Liver (tissue), 3 donors: ENCODE results near the gene GPHA2.

Source experiments
- CTCF ChIP-seq: fragments of 150-350 bp; IDR thresholded peaks from 2 replicates; pipeline ENCODE4 v1.5.1; 2017; ENCODE audit warnings: improper control_type of control experiment, low read depth, low read length; ENCODE audit not compliant: missing input control
- EGR1 ChIP-seq, 2 donors: IDR thresholded peaks; 2 replicates each; pipeline ENCODE4 v1.6.1; 2016 to 2018; ENCODE audit warnings: antibody characterized with exemption in 2 of 2, low read depth in 2 of 2
- GABPA ChIP-seq, 2 donors: IDR thresholded peaks in 1 of 2; conservative IDR thresholded peaks in 1 of 2; 2 replicates each; pipeline ENCODE4 v1.6.1; 2016; ENCODE audit warnings: antibody characterized with exemption in 2 of 2, mild to moderate bottlenecking in 1 of 2, moderate library complexity in 1 of 2
- JUND ChIP-seq, 2 donors: IDR thresholded peaks; 2 replicates each; pipeline ENCODE4 v1.6.1; 2016; ENCODE audit warnings: antibody characterized with exemption in 2 of 2
- MAX ChIP-seq: IDR thresholded peaks from 2 replicates; pipeline ENCODE4 v1.6.1; 2016; ENCODE audit warnings: antibody characterized with exemption
- NR2F2 ChIP-seq: IDR thresholded peaks from 2 replicates; pipeline ENCODE4 v1.6.1; 2016; ENCODE audit warnings: antibody characterized with exemption
- RAD21 ChIP-seq, 2 donors: IDR thresholded peaks; 2 replicates each; pipeline ENCODE4 v1.6.1; 2016; ENCODE audit warnings: antibody characterized with exemption in 2 of 2, mild to moderate bottlenecking in 2 of 2
- REST ChIP-seq: IDR thresholded peaks from 2 replicates; pipeline ENCODE4 v1.6.1; 2016; ENCODE audit warnings: antibody characterized with exemption, mild to moderate bottlenecking
- RXRA ChIP-seq, 2 donors: IDR thresholded peaks; 2 replicates each; pipeline ENCODE4 v1.6.1; 2017 to 2018; ENCODE audit warnings: antibody characterized with exemption in 2 of 2, mild to moderate bottlenecking in 1 of 2
- SP1 ChIP-seq: IDR thresholded peaks from 2 replicates; pipeline ENCODE4 v1.6.1; 2018; ENCODE audit warnings: antibody characterized with exemption, mild to moderate bottlenecking
- TAF1 ChIP-seq: conservative IDR thresholded peaks from 2 replicates; pipeline ENCODE4 v1.6.1; 2016; ENCODE audit warnings: antibody characterized with exemption, mild to moderate bottlenecking
- YY1 ChIP-seq: IDR thresholded peaks from 2 replicates; pipeline ENCODE4 v1.6.1; 2016; ENCODE audit warnings: antibody characterized with exemption, mild to moderate bottlenecking
- ZBTB33 ChIP-seq: IDR thresholded peaks from 2 replicates; pipeline ENCODE4 v1.6.1; 2016; ENCODE audit warnings: antibody characterized with exemption
- donor health status: healthy.
- donor health status: healthy.

- no peak for TF ChIP-seq TAF1
- TF ChIP-seq RXRA (IDR thresholded peaks at IDR 0.05) = no peak
- TF ChIP-seq REST = no peak
- TF ChIP-seq RAD21 (IDR thresholded peaks at IDR 0.05) = no peak
- TF ChIP-seq MAX = no peak
- TF ChIP-seq JUND (IDR thresholded peaks at IDR 0.05) = no peak
- no peak for TF ChIP-seq CTCF
- no peak for TF ChIP-seq YY1
- TF ChIP-seq ZBTB33 = no peak
- TF ChIP-seq SP1 = no peak
- TF ChIP-seq EGR1 (IDR thresholded peaks at IDR 0.05; ENCODE audit: low read depth in 2 of 2) = no peak
- no peak for TF ChIP-seq GABPA (IDR thresholded peaks at IDR 0.05 in 1 of 2, conservative IDR thresholded peaks at IDR 0.05 in 1 of 2)
- TF ChIP-seq NR2F2 = no peak
Measured at GRCh38 chr11:64951529-64951928, 15.8 kb upstream of the GPHA2 start.
